ENCODE results near the gene KLC4. TPM values are rescaled to one million over a fixed set of nuclear protein-coding genes. Genes with fewer than 3 reads are reported as not detected.
A peak's percentile ranks its signal among the peaks of the same experiment; 100 is the strongest.
"Not testable (repeated sequence)": the region's sequence is repeated elsewhere in the genome, so short reads cannot be mapped to it uniquely, and the experiment has no call there.

Gene KLC4
- total RNA-seq, 2 experiments from 2014 or later = 9.5 to 10.0 TPM

GRCh38 chr6:43091436-43091991 is 32.1 kb downstream of the KLC4 start:
- Mint-ChIP-seq H3K9me3 (no peaks in the 10 kb centered on the region), H3K4me1 (peaks cover 3% of the 10 kb centered on the region), H3K4me3 (no peak overlapping the region), H3K36me3 (no peaks in the 10 kb centered on the region), H3K27ac (no peak overlapping the region), H3K27me3 (no peaks in the 10 kb centered on the region)
- DNase-seq = no peak

- Mint-ChIP-seq H3K27ac (no peak overlapping the region), H3K36me3 (no peaks in the 10 kb centered on the region), H3K4me1 (peaks cover 3% of the 10 kb centered on the region), H3K4me3 (no peak overlapping the region), H3K27me3 (no peaks in the 10 kb centered on the region), H3K9me3 (no peaks in the 10 kb centered on the region)
- no peak for DNase-seq
These were observed 33.2 kb downstream of the KLC4 start for GRCh38 chr6:43092635-43093034.

- Mint-ChIP-seq H3K27ac (no peak overlapping the region), H3K9me3 (no peaks in the 10 kb centered on the region), H3K27me3 (no peaks in the 10 kb centered on the region), H3K4me3 (peak overlapping the region; percentile 7), H3K36me3 (no peaks in the 10 kb centered on the region), H3K4me1 (peaks cover 3% of the 10 kb centered on the region)
- no peak for DNase-seq
These were observed 34.2 kb downstream of the KLC4 start for GRCh38 chr6:43093436-43094289.

GRCh38 chr6:43095939-43096338 is 36.5 kb downstream of the KLC4 start:
- no peak for DNase-seq
- Mint-ChIP-seq H3K4me3 (no peak overlapping the region), H3K27me3 (no peaks in the 10 kb centered on the region), H3K9me3 (no peaks in the 10 kb centered on the region), H3K4me1 (peaks cover 3% of the 10 kb centered on the region), H3K36me3 (no peaks in the 10 kb centered on the region), H3K27ac (no peak overlapping the region)

GRCh38 chr6:43096451-43097097 is 37.1 kb downstream of the KLC4 start:
- no peak overlapping the region for H3K4me3 Mint-ChIP-seq
- no peaks in the 10 kb centered on the region for H3K27me3 Mint-ChIP-seq
- H3K9me3 Mint-ChIP-seq = no peaks in the 10 kb centered on the region
- H3K4me1 Mint-ChIP-seq = peaks cover 3% of the 10 kb centered on the region
- no peaks in the 10 kb centered on the region for H3K36me3 Mint-ChIP-seq
- no peak for DNase-seq
- H3K27ac Mint-ChIP-seq = no peak overlapping the region

GRCh38 chr6:43097098-43097489 is 37.7 kb downstream of the KLC4 start:
- Mint-ChIP-seq H3K27me3 (no peaks in the 10 kb centered on the region), H3K27ac (no peak overlapping the region), H3K4me3 (no peak overlapping the region), H3K36me3 (no peaks in the 10 kb centered on the region), H3K9me3 (no peaks in the 10 kb centered on the region), H3K4me1 (peaks cover 3% of the 10 kb centered on the region)
- DNase-seq = no peak

GRCh38 chr6:43097502-43097901 is 38.1 kb downstream of the KLC4 start:
- Mint-ChIP-seq H3K36me3 (no peaks in the 10 kb centered on the region), H3K4me3 (no peak overlapping the region), H3K27me3 (no peaks in the 10 kb centered on the region), H3K4me1 (peaks cover 3% of the 10 kb centered on the region), H3K9me3 (no peaks in the 10 kb centered on the region), H3K27ac (no peak overlapping the region)
- no peak for DNase-seq

- H3K9me3 Mint-ChIP-seq = no peaks in the 10 kb centered on the region
- no peaks in the 10 kb centered on the region for H3K36me3 Mint-ChIP-seq
- no peaks in the 10 kb centered on the region for H3K27me3 Mint-ChIP-seq
- H3K4me1 Mint-ChIP-seq = peaks cover 2% of the 10 kb centered on the region
- H3K4me3 Mint-ChIP-seq = no peak overlapping the region
- no peak for DNase-seq
- H3K27ac Mint-ChIP-seq = no peak overlapping the region
These were observed 42.1 kb downstream of the KLC4 start for GRCh38 chr6:43101497-43101896.

- no peaks in the 10 kb centered on the region for H3K27me3 Mint-ChIP-seq
- H3K27ac Mint-ChIP-seq = no peak overlapping the region
- H3K9me3 Mint-ChIP-seq = no peaks in the 10 kb centered on the region
- H3K36me3 Mint-ChIP-seq = no peaks in the 10 kb centered on the region
- no peak overlapping the region for H3K4me3 Mint-ChIP-seq
- H3K4me1 Mint-ChIP-seq = peaks cover 2% of the 10 kb centered on the region
- DNase-seq = no peak
These were observed 43.9 kb downstream of the KLC4 start for GRCh38 chr6:43103253-43103876.

- H3K9me3 Mint-ChIP-seq = no peaks in the 10 kb centered on the region
- H3K36me3 Mint-ChIP-seq = no peaks in the 10 kb centered on the region
- H3K4me3 Mint-ChIP-seq = no peak overlapping the region
- peaks cover 2% of the 10 kb centered on the region for H3K4me1 Mint-ChIP-seq
- no peaks in the 10 kb centered on the region for H3K27me3 Mint-ChIP-seq
- H3K27ac Mint-ChIP-seq = no peak overlapping the region
- DNase-seq = no peak
These were observed 46.2 kb downstream of the KLC4 start for GRCh38 chr6:43105538-43106222.

GRCh38 chr6:43107344-43108062 is 48.1 kb downstream of the KLC4 start:
- DNase-seq = no peak
- no peaks in the 10 kb centered on the region for H3K36me3 Mint-ChIP-seq
- no peak overlapping the region for H3K4me3 Mint-ChIP-seq
- H3K27me3 Mint-ChIP-seq = no peaks in the 10 kb centered on the region
- no peak overlapping the region for H3K27ac Mint-ChIP-seq
- peaks cover 2% of the 10 kb centered on the region for H3K4me1 Mint-ChIP-seq
- no peaks in the 10 kb centered on the region for H3K9me3 Mint-ChIP-seq

GRCh38 chr6:43113431-43114260 is 54.2 kb downstream of the KLC4 start:
- Mint-ChIP-seq H3K9me3 (no peaks in the 10 kb centered on the region), H3K4me1 (no peaks in the 10 kb centered on the region), H3K27ac (no peak overlapping the region), H3K4me3 (no peak overlapping the region), H3K27me3 (no peaks in the 10 kb centered on the region), H3K36me3 (no peaks in the 10 kb centered on the region)
- DNase-seq = no peak

GRCh38 chr6:43115365-43115764 is 55.9 kb downstream of the KLC4 start:
- H3K4me1 Mint-ChIP-seq = no peaks in the 10 kb centered on the region
- H3K9me3 Mint-ChIP-seq = no peaks in the 10 kb centered on the region
- H3K36me3 Mint-ChIP-seq = no peaks in the 10 kb centered on the region
- H3K27ac Mint-ChIP-seq = no peak overlapping the region
- no peak for DNase-seq
- H3K27me3 Mint-ChIP-seq = no peaks in the 10 kb centered on the region
- no peak overlapping the region for H3K4me3 Mint-ChIP-seq

GRCh38 chr6:43117466-43117865 is 58.0 kb downstream of the KLC4 start:
- not testable (repeated sequence) for H3K36me3 Mint-ChIP-seq, H3K4me1 Mint-ChIP-seq, H3K9me3 Mint-ChIP-seq, DNase-seq, H3K4me3 Mint-ChIP-seq, H3K27ac Mint-ChIP-seq, H3K27me3 Mint-ChIP-seq

Measured in activated naive CD8-positive, alpha-beta T cell treated with anti-CD3 and anti-CD28 coated beads for 36 hours (primary cell).